Cardiac fibroblast (primary cell): ENCODE data around the gene PPP5C.
"Not testable (repeated sequence)": the region's sequence is repeated elsewhere in the genome, so short reads cannot be mapped to it uniquely, and the experiment has no call there.

Source experiments
- DNase-seq, 2 donors: peaks; one replicate each; pipeline versions ENCODE4 v3.0.0 to v3.0.0-alpha.2; 2010; ENCODE audit warnings: low read depth in 2 of 2
- H3K4me3 ChIP-seq, 2 donors: replicated peaks in 1 of 2; 1 replicate in 1 of 2; 2 replicates in 1 of 2; pipeline ENCODE4 v1.5.1; 2011; ENCODE audit warnings: low read depth in 2 of 2, low read length in 2 of 2, mild to moderate bottlenecking in 2 of 2, moderate library complexity in 1 of 2
- CTCF ChIP-seq: IDR thresholded peaks from one replicate; pipeline ENCODE4 v1.5.1; 2011; ENCODE audit warnings: low read depth, mild to moderate bottlenecking, low read length, inconsistent platforms

Gene PPP5C

GRCh38 chr19:46394402-46394797 is 47.5 kb downstream of the PPP5C start:
- TF ChIP-seq CTCF, result no peak
- H3K4me3 ChIP-seq, result no peak overlapping the region
- peak; percentile 46 for DNase-seq

- H3K4me3 ChIP-seq, DNase-seq: not testable (repeated sequence)
Observed at GRCh38 chr19:46397801-46398479, 51.1 kb downstream of the PPP5C start.

GRCh38 chr19:46402725-46403124 is 55.8 kb downstream of the PPP5C start:
- DNase-seq, result no peak
- TF ChIP-seq CTCF, result no peak
- no peak overlapping the region for H3K4me3 ChIP-seq

- peak overlapping the region; percentile 8 to 30 for H3K4me3 ChIP-seq
- TF ChIP-seq CTCF, result no peak
- DNase-seq, result peak in 1 of 2 donors; percentile 61
Observed at GRCh38 chr19:46404055-46404752, 57.3 kb downstream of the PPP5C start.

- DNase-seq, result peak in 1 of 2 donors; percentile 63
- H3K4me3 ChIP-seq, result no peak overlapping the region
Observed at GRCh38 chr19:46404753-46405468, 58.0 kb downstream of the PPP5C start.

GRCh38 chr19:46406976-46407375 is 60.1 kb downstream of the PPP5C start:
- H3K4me3 ChIP-seq, result no peak overlapping the region
- no peak for TF ChIP-seq CTCF
- DNase-seq, result no peak

More at GRCh38 chr19:46404753-46405468, 58.0 kb downstream of the PPP5C start:
- no peak for TF ChIP-seq CTCF

GRCh38 chr19:46407856-46408663 is 61.2 kb downstream of the PPP5C start:
- TF ChIP-seq CTCF, result no peak
- no peak for DNase-seq
- no peak overlapping the region for H3K4me3 ChIP-seq
